Heart left ventricle (tissue), 16 donors: ENCODE data around the gene RELT. TPM values are rescaled to one million over a fixed set of nuclear protein-coding genes. Genes with fewer than 3 reads are reported as not detected.

Experiments used
- ATAC-seq, 4 donors: fragments of 200-7000 bp; cut with Tn5 transposase; one replicate each; pipeline ENCODE4 v1.9.1; 2020 to 2022; ENCODE audit warnings: moderate library complexity in 4 of 4, mild to moderate bottlenecking in 3 of 4, moderate number of reproducible peaks in 1 of 4
- DNase-seq, 5 donors: peaks; one replicate each; pipeline ENCODE4 v3.0.0-alpha.2; 2020
- H3K27ac ChIP-seq, 12 donors: fragments of 200-600 bp; sonication (generic) in 4 of 12; one replicate each; pipeline versions ENCODE4 v1.5.0 to v1.8.0; 2016 to 2022; ENCODE audit warnings: mild to moderate bottlenecking in 2 of 12
- H3K27me3 ChIP-seq, 9 donors: fragments of 200-600 bp; sonication (generic) in 2 of 9; one replicate each; pipeline versions ENCODE4 v1.5.1 to v1.8.0; 2016 to 2022; ENCODE audit warnings: mild to moderate bottlenecking in 3 of 9
- H3K36me3 ChIP-seq, 9 donors: fragments of 200-600 bp; sonication (generic) in 2 of 9; one replicate each; pipeline versions ENCODE4 v1.5.0 to v1.8.0; 2018 to 2022; ENCODE audit warnings: mild to moderate bottlenecking in 2 of 9
- H3K4me1 ChIP-seq, 12 donors: fragments of 200-600 bp; sonication (generic) in 4 of 12; one replicate each; pipeline versions ENCODE4 v1.5.0 to v1.8.0; 2016 to 2022; ENCODE audit warnings: mild to moderate bottlenecking in 3 of 12
- H3K4me3 ChIP-seq, 12 donors: fragments of 200-600 bp; sonication (generic) in 4 of 12; one replicate each; pipeline versions ENCODE4 v1.5.0 to v1.8.0; 2017 to 2022; ENCODE audit warnings: mild to moderate bottlenecking in 9 of 12, moderate library complexity in 4 of 12
- H3K9me3 ChIP-seq, 12 donors: fragments of 200-600 bp; sonication (generic) in 4 of 12; one replicate each; pipeline versions ENCODE4 v1.5.0 to v1.8.0; 2016 to 2022; ENCODE audit warnings: mild to moderate bottlenecking in 1 of 12
- CTCF ChIP-seq, 12 donors: fragments of 200-600 bp; sonication (generic) in 4 of 12; IDR thresholded peaks; one replicate each; pipeline versions ENCODE4 v1.5.0 to v1.8.0; 2018 to 2022; ENCODE audit warnings: antibody characterized with exemption in 12 of 12, mild to moderate bottlenecking in 5 of 12
- POLR2A ChIP-seq, 2 donors: fragments of 450-650 bp; IDR thresholded peaks; one replicate each; pipeline ENCODE4 v1.6.1; 2017; ENCODE audit warnings: antibody characterized with exemption in 2 of 2, mild to moderate bottlenecking in 2 of 2, moderate library complexity in 2 of 2
- WGBS, 4 donors: extraction: QIAGEN DNeasy Blood & Tissue Kit in 2 of 4; methylation state at CpG; one replicate each; pipeline versions ENCODE4 v1.1.5 to v1.1.7; 2013 to 2018; 5-methylcytosine and 5-hydroxymethylcytosine counted together
- intact Hi-C, 10 donors: fragments of 100-400 bp; cut with DNase I; formaldehyde crosslinking; loops; one replicate each; pipeline versions ENCODE4 v1.11.1 to v1.14.2; 2022
- polyA plus RNA-seq, 2 donors: library from polyadenylated mRNA; stranded (reverse); fragments of 200-250 nt; gene quantifications; one replicate each; pipeline ENCODE4 v1.2.3, GENCODE V29; 2013
- total RNA-seq, 9 donors: library from RNA; depleted of rRNA in 2 of 9; stranded (reverse); fragments of >200 nt in 2 of 9; fragmentation: NEBNext Ultra II Directional in 3 of 9; extraction: Animal tissue kit (Norgen Biotek cat#: 25700) in 3 of 9; gene quantifications; one replicate each; pipeline versions ENCODE4 v1.1.0 to v1.2.4, GENCODE V29; 2016 to 2023
- donor health status: ischemic (EF 13 %, LVEDD 7.1; RV severe dilation, severe dysfunction).
- donor health status: healthy with polysubstance abuse.
- donor health status: DM: no; HTN: yes; CAD: no.
- donor health status: DM: no; HTN: no; CAD: no.
- donor health status: ischemic (EF 25% LVEDD 6.9; RV normal size, moderate dysfunction).
- donor health status: ischemic (EF 25% LVEDD 5.7; RV mildly dilated, moderate dysfunction).
- donor health status: healthy.
- donor health status: DM: yes; HTN: yes; CAD: no.
- donor health status: ischemic (EF 35%, LVEDD 5.7; RV mildly dilated, moderate dysfunction).
- donor health status: nonischemic (EF 11% LVEDD 7.7; RV severe dilation, severe dysfunction).
- donor health status: DM: yes; HTN: yes; CAD: no.
- donor health status: PGD.
- donor health status: ischemic (EF 29% LVEDD 5.4; RV normal size, mild dysfunction).
- donor health status: nonischemic (EF 23%, LVEDD 6.1; RV moderate dilation, normal function).

RELT gene
- total and polyA plus RNA-seq, 11 donors: 1.0 to 13.9 (median 2.6) TPM

- peaks cover 0 to 16% (median 12%) of the 10 kb centered on the region in 9 donors for H3K36me3 ChIP-seq
- intact Hi-C loops: no loop called here
- no peak for DNase-seq
Observed at GRCh38 chr11:73343076-73343873, 32.9 kb upstream of the RELT start.

GRCh38 chr11:73344191-73344607 lies 32.0 kb upstream of the RELT start:
- ATAC-seq (peak; percentile 19 to 79 (median 66)), DNase-seq (peak; percentile 61 to 81 (median 77))
- Histone ChIP-seq H3K9me3 (no peaks in the 10 kb centered on the region), H3K36me3 (peaks cover 0 to 25% (median 17%) of the 10 kb centered on the region in 9 donors), H3K27me3 (no peaks in the 10 kb centered on the region), H3K4me3 (peak overlapping the region in 2 of 12 donors; percentile 1 to 6), H3K4me1 (peaks cover 0 to 58% (median 20%) of the 10 kb centered on the region in 12 donors), H3K27ac (peak overlapping the region in 6 of 12 donors; percentile 3 to 45 (median 32))
- WGBS, 4 donors: 50 to 64% (median 57%) methylated on average over 6 to 20 of the region's 20 CpGs
- intact Hi-C loops: no loop called here
- TF ChIP-seq POLR2A (IDR thresholded peaks at IDR 0.05): no peak
- TF ChIP-seq CTCF (IDR thresholded peaks at IDR 0.05): no peak

More at GRCh38 chr11:73343076-73343873, 32.9 kb upstream of the RELT start:
- Histone ChIP-seq H3K9me3 (no peaks in the 10 kb centered on the region), H3K27me3 (no peaks in the 10 kb centered on the region), H3K4me3 (peak overlapping the region in 10 of 12 donors; percentile 5 to 54 (median 42)), H3K27ac (peak overlapping the region in 4 of 12 donors; percentile 2 to 45 (median 10)), H3K4me1 (peaks cover 0 to 58% (median 24%) of the 10 kb centered on the region in 12 donors)
- ATAC-seq: peak in 2 of 4 donors; percentile 3 to 11
- no peak for TF ChIP-seq POLR2A (IDR thresholded peaks at IDR 0.05)
- no peak for TF ChIP-seq CTCF (IDR thresholded peaks at IDR 0.05)
- 45 to 73% (median 51%) methylated on average over 11 to 40 of the region's 40 CpGs for WGBS, 4 donors

GRCh38 chr11:73345481-73346160 lies 30.6 kb upstream of the RELT start:
- H3K27ac ChIP-seq: peak overlapping the region in 3 of 12 donors; percentile 14 to 45 (median 29)
- peaks cover 0 to 31% (median 17%) of the 10 kb centered on the region in 9 donors for H3K36me3 ChIP-seq
- ATAC-seq (no peak), DNase-seq (no peak)
- no peaks in the 10 kb centered on the region for H3K27me3 ChIP-seq
- no peaks in the 10 kb centered on the region for H3K9me3 ChIP-seq
- H3K4me3 ChIP-seq: no peak overlapping the region
- H3K4me1 ChIP-seq: peaks cover 0 to 62% (median 20%) of the 10 kb centered on the region in 12 donors
- 77 to 90% (median 88%) methylated on average over 5 of the region's 5 CpGs for WGBS, 4 donors
- TF ChIP-seq POLR2A (IDR thresholded peaks at IDR 0.05) (no peak), CTCF (IDR thresholded peaks at IDR 0.05) (no peak)
- intact Hi-C loops: loop anchor here in 1 of 10 donors (5.0 kb wide), 1 partner anchor 317 kb away; no protein-coding TSS in a partner anchor
